H1 (cell line): Measurements from ENCODE around the gene USP12. TPM values are rescaled to one million over a fixed set of nuclear protein-coding genes. Genes with fewer than 3 reads are reported as not detected.

Source experiments
- CTCF ChIA-PET: fragments of 300-600 bp; sonication (Branson Sonifier 250); formaldehyde crosslinking; loops from one replicate; lab custom pipeline; 2021; ENCODE audit not compliant: partially characterized antibody; lab: Charles Lee
- POLR2A ChIA-PET: fragments of 300-600 bp; sonication (Branson Sonifier 250); formaldehyde crosslinking; loops from one replicate; lab custom pipeline; 2021; ENCODE audit warnings: inconsistent platforms; ENCODE audit not compliant: partially characterized antibody; lab: Charles Lee
- DNase-seq, 2 experiments: peaks; one replicate each; pipeline versions ENCODE4 v3.0.0 to v3.0.0-alpha.2; 2010 to 2022; ENCODE audit warnings: low spot score in 2 of 2, low read depth in 1 of 2, mixed read lengths in 1 of 2
- FAIRE-seq: peaks from 2 replicates; lab custom pipeline; 2011; peaks lifted over from hg19 to GRCh38; lab: Jason Lieb, UNC
- H2AFZ ChIP-seq: 2 replicates; pipeline ENCODE4 v1.8.1; 2012; ENCODE audit warnings: low read length, inconsistent platforms
- H2AK5ac ChIP-seq: 2 replicates; pipeline ENCODE4 v1.6.1; 2013; ENCODE audit warnings: low read depth, low read length
- H2BK120ac ChIP-seq: replicated peaks from 2 replicates; pipeline ENCODE3; 2013; ENCODE audit warnings: low read depth, low read length, inconsistent platforms
- H2BK12ac ChIP-seq: 2 replicates; pipeline ENCODE4 v1.6.1; 2013; ENCODE audit warnings: low read depth, low read length
- H2BK15ac ChIP-seq: 2 replicates; pipeline ENCODE4 v1.6.1; 2013; ENCODE audit warnings: low read length
- H2BK20ac ChIP-seq: 2 replicates; pipeline ENCODE4 v1.6.1; 2013; ENCODE audit warnings: low read length
- H2BK5ac ChIP-seq: 2 replicates; pipeline ENCODE4 v1.6.1; 2013; ENCODE audit warnings: low read depth, low read length
- H3K14ac ChIP-seq: 2 replicates; pipeline ENCODE4 v1.6.1; 2013; ENCODE audit warnings: inconsistent platforms; ENCODE audit not compliant: insufficient read length
- H3K18ac ChIP-seq: 2 replicates; pipeline ENCODE4 v1.6.1; 2013; ENCODE audit warnings: low read length; ENCODE audit errors: extremely low read depth
- H3K23ac ChIP-seq: 2 replicates; pipeline ENCODE4 v1.6.1; 2013; ENCODE audit warnings: inconsistent platforms; ENCODE audit not compliant: insufficient read length
- H3K23me2 ChIP-seq: 2 replicates; pipeline ENCODE4 v1.6.1; 2013; ENCODE audit warnings: low read depth, low read length
- H3K27ac ChIP-seq: 2 replicates; pipeline ENCODE4 v1.6.1; 2011; ENCODE audit warnings: low read depth, low read length, inconsistent platforms
- H3K27me3 ChIP-seq, 4 experiments: replicated peaks in 1 of 4; 1 replicate in 1 of 4; 2 replicates in 3 of 4; pipeline versions ENCODE4 v1.6.1 to v1.8.1; 2011 to 2013; ENCODE audit warnings: low read length in 3 of 4, mild to moderate bottlenecking in 3 of 4, inconsistent platforms in 2 of 4, mixed read lengths in 2 of 4, moderate library complexity in 1 of 4; ENCODE audit not compliant: control insufficient read depth in 3 of 4, insufficient read depth in 3 of 4; ENCODE audit errors: extremely low read depth in 1 of 4
- H3K36me3 ChIP-seq, 4 experiments: 2 replicates each; pipeline versions ENCODE4 v1.6.1 to v1.8.1; 2011 to 2013; ENCODE audit warnings: mild to moderate bottlenecking in 4 of 4, low read length in 3 of 4, moderate library complexity in 2 of 4, control low read depth in 1 of 4, inconsistent platforms in 1 of 4; ENCODE audit not compliant: insufficient read depth in 4 of 4, control insufficient read depth in 2 of 4
- H3K4ac ChIP-seq: replicated peaks from 2 replicates; pipeline ENCODE3; 2013; ENCODE audit warnings: low read length, low read depth, mixed read lengths, inconsistent platforms; ENCODE audit not compliant: insufficient read length
- H3K4me1 ChIP-seq, 4 experiments: replicated peaks in 1 of 4; 1 replicate in 1 of 4; 2 replicates in 3 of 4; pipeline versions ENCODE4 v1.6.1 to v1.8.1; 2011 to 2013; ENCODE audit warnings: low read length in 3 of 4, inconsistent platforms in 2 of 4, mixed read lengths in 1 of 4; ENCODE audit not compliant: insufficient read depth in 4 of 4, control insufficient read depth in 3 of 4
- H3K4me2 ChIP-seq, 2 experiments: 2 replicates each; pipeline versions ENCODE4 v1.6.1 to v1.8.1; 2011 to 2013; ENCODE audit warnings: low read depth in 2 of 2, low read length in 2 of 2, control low read depth in 1 of 2, inconsistent platforms in 1 of 2, mild to moderate bottlenecking in 1 of 2; ENCODE audit not compliant: insufficient read depth in 1 of 2
- H3K4me3 ChIP-seq, 4 experiments: fragments of 200-600, 300-600 bp in 1 of 4; sonication (generic), shearing (Covaris generic), sonication (Bioruptor Twin) in 1 of 4; 2 replicates each; pipeline versions ENCODE4 v1.5.1 to v1.8.1; 2011 to 2016; ENCODE audit warnings: low read length in 4 of 4, low read depth in 3 of 4, control low read depth in 2 of 4, inconsistent platforms in 2 of 4, mild to moderate bottlenecking in 2 of 4, mixed read lengths in 1 of 4, moderate library complexity in 1 of 4; ENCODE audit not compliant: insufficient read depth in 2 of 4; ENCODE audit errors: extremely low read depth in 1 of 4
- H3K56ac ChIP-seq: replicated peaks from 2 replicates; pipeline ENCODE3; 2013; ENCODE audit warnings: low read depth, mild to moderate bottlenecking, mixed read lengths, low read length, inconsistent platforms; ENCODE audit not compliant: insufficient read length
- H3K79me1 ChIP-seq: 2 replicates; pipeline ENCODE4 v1.6.1; 2013; ENCODE audit warnings: low read depth, low read length, control low read depth
- H3K79me2 ChIP-seq, 2 experiments: 2 replicates each; pipeline versions ENCODE4 v1.6.1 to v1.8.1; 2012 to 2013; ENCODE audit warnings: low read length in 2 of 2, mild to moderate bottlenecking in 2 of 2, inconsistent platforms in 1 of 2; ENCODE audit not compliant: insufficient read depth in 2 of 2, control insufficient read depth in 1 of 2
- H3K9ac ChIP-seq, 4 experiments: replicated peaks in 1 of 4; 1 replicate in 1 of 4; 2 replicates in 3 of 4; pipeline versions ENCODE4 v1.6.1 to v1.8.1; 2011 to 2013; ENCODE audit warnings: low read depth in 3 of 4, low read length in 3 of 4, control low read depth in 2 of 4, mild to moderate bottlenecking in 2 of 4, moderate library complexity in 2 of 4, inconsistent platforms in 1 of 4; ENCODE audit errors: extremely low read depth in 1 of 4
- H3K9me3 ChIP-seq, 2 experiments: 2 replicates each; pipeline versions ENCODE4 v1.6.1 to v1.8.1; 2012 to 2013; ENCODE audit warnings: mild to moderate bottlenecking in 2 of 2, moderate library complexity in 2 of 2, control low read depth in 1 of 2, inconsistent platforms in 1 of 2, low read depth in 1 of 2, low read length in 1 of 2, mixed read lengths in 1 of 2; ENCODE audit not compliant: insufficient read depth in 2 of 2
- H4K20me1 ChIP-seq, 2 experiments: replicated peaks in 1 of 2; 2 replicates each; pipeline versions ENCODE3 to v1.8.1; 2011 to 2013; ENCODE audit warnings: inconsistent platforms in 2 of 2, low read length in 2 of 2, mild to moderate bottlenecking in 1 of 2; ENCODE audit not compliant: insufficient read depth in 2 of 2, control insufficient read depth in 1 of 2
- H4K5ac ChIP-seq: 2 replicates; pipeline ENCODE4 v1.6.1; 2013; ENCODE audit warnings: low read length, low read depth, mixed read lengths, inconsistent platforms; ENCODE audit not compliant: insufficient read length
- H4K8ac ChIP-seq: 2 replicates; pipeline ENCODE4 v1.8.0; 2013; ENCODE audit warnings: mild to moderate bottlenecking, moderate library complexity, low read length, inconsistent platforms; ENCODE audit not compliant: insufficient read depth; ENCODE audit errors: extremely low read depth
- H4K91ac ChIP-seq: replicated peaks from 2 replicates; pipeline ENCODE3; 2013; ENCODE audit warnings: low read length, mixed read lengths, inconsistent platforms; ENCODE audit not compliant: insufficient read length
- CHD2 ChIP-seq: IDR thresholded peaks from 2 replicates; pipeline ENCODE4 v1.6.1; 2012; ENCODE audit warnings: low read length, improper control_type of control experiment
- EGR1 ChIP-seq: IDR thresholded peaks from 2 replicates; pipeline ENCODE4 v1.6.1; 2011; ENCODE audit warnings: low read depth, low read length, borderline replicate concordance
- GTF2F1 ChIP-seq: IDR thresholded peaks from 2 replicates; pipeline ENCODE4 v1.6.1; 2012; ENCODE audit warnings: low read depth, low read length, improper control_type of control experiment, borderline replicate concordance
- KDM5A ChIP-seq: fragments of 200-600 bp; IDR thresholded peaks from 2 replicates; pipeline ENCODE4 v1.7.1; 2012; ENCODE audit warnings: mild to moderate bottlenecking, low read length, inconsistent platforms, mixed read lengths
- NANOG ChIP-seq: IDR thresholded peaks from 2 replicates; pipeline ENCODE4 v1.6.1; 2011; ENCODE audit warnings: low read length, low read depth, mild to moderate bottlenecking, inconsistent platforms; ENCODE audit not compliant: insufficient read depth, poor library complexity, severe bottlenecking
- POLR2A ChIP-seq, 2 experiments: IDR thresholded peaks; 1 replicate in 1 of 2; 2 replicates in 1 of 2; pipeline ENCODE4 v1.6.1; 2011; ENCODE audit warnings: low read depth in 2 of 2, low read length in 2 of 2, mild to moderate bottlenecking in 2 of 2; ENCODE audit errors: control extremely low read depth in 1 of 2
- USF2 ChIP-seq: IDR thresholded peaks from 2 replicates; pipeline ENCODE4 v1.6.1; 2011; ENCODE audit warnings: low read length, improper control_type of control experiment
- ZNF274 ChIP-seq: IDR thresholded peaks from 2 replicates; pipeline ENCODE4 v1.7.0; 2012; ENCODE audit warnings: low read length, borderline replicate concordance; ENCODE audit errors: extremely low read depth
- WGBS, 2 experiments: shearing (Covaris generic) in 1 of 2; methylation state at CpG; one replicate each; pipeline versions ENCODE4 v1.1.6 to v1.1.7; 2013 to 2015; ENCODE audit warnings: low lambda C conversion rate in 2 of 2, mixed read lengths in 2 of 2, inconsistent platforms in 1 of 2, low coverage in 1 of 2, missing lambda C conversion rate in 1 of 2; ENCODE audit not compliant: insufficient replicate concordance in 2 of 2, insufficient coverage in 1 of 2, insufficient read length in 1 of 2; ENCODE audit errors: extremely low coverage in 1 of 2, missing lambda C conversion rate in 1 of 2; 5-methylcytosine and 5-hydroxymethylcytosine counted together
- polyA plus RNA-seq, 7 experiments: library from polyadenylated mRNA; depleted of rRNA in 3 of 7; stranded (reverse) in 5 of 7; unstranded in 2 of 7; fragments of >200 nt in 5 of 7; fragments of 200-250 nt in 2 of 7; gene quantifications; 1 replicate in 5 of 7; 2 replicates in 1 of 7; 4 replicates in 1 of 7; pipeline versions ENCODE4 v1.2.1 to v1.2.3, GENCODE V29; 2011 to 2013; ENCODE audit warnings: missing spikeins in 2 of 7, mixed read lengths in 2 of 7
- total RNA-seq: library from RNA; stranded (reverse); fragmentation: NEBNext Ultra II Directional; extraction: Animal tissue kit (Norgen Biotek cat#: 25700); gene quantifications from 2 replicates; pipeline ENCODE4 v1.2.1, GENCODE V29; 2021

USP12 gene
- total and polyA plus RNA-seq, 2 of the 8 experiments (the other 6 are each of a cell fraction or from before 2014, with no cell fraction given): 4.0 to 30.0 TPM

GRCh38 chr13:27038323-27038722 lies 133.3 kb downstream of the USP12 start:
- Histone ChIP-seq H3K23me2 (peaks cover 6% of the 10 kb centered on the region; the same call in 1 of the 2 replicates), H4K20me1 (no peaks in the 10 kb centered on the region), H3K4ac (no peak overlapping the region), H2BK5ac (no peak overlapping the region), H3K4me3 (no peak overlapping the region), H3K23ac (no peak overlapping the region), H2BK12ac (no peak overlapping the region), H3K14ac (no peak overlapping the region), H4K8ac (no peak overlapping the region), H4K5ac (no peak overlapping the region), H2AK5ac (no peak overlapping the region), H2BK15ac (no peak overlapping the region), H3K27me3 (peaks cover 0 to 3% (median 0%) of the 10 kb centered on the region in 4 experiments; a peak in 5 of 7 replicates), H4K91ac (no peak overlapping the region)
- CTCF ChIA-PET: interaction anchor here (1.9 kb wide), 1 partner anchor 13 kb away, joined by 6 read pairs; no protein-coding TSS in a partner anchor
- FAIRE-seq: no peak
- TF ChIP-seq KDM5A: no peak
- no peak for TF ChIP-seq EGR1
- TF ChIP-seq CHD2: no peak
- no peak for TF ChIP-seq POLR2A (IDR thresholded peaks at IDR 0.05; ENCODE audit: control extremely low read depth in 1 of 2, low read depth in 2 of 2, low read length in 2 of 2)
- no peak for TF ChIP-seq NANOG
- no peak for TF ChIP-seq GTF2F1
- no peak for TF ChIP-seq USF2
- no peak for TF ChIP-seq ZNF274
- TF ChIP-seq, all 59 proteins: peak for 0
- POLR2A ChIA-PET: no interaction called here
- H2BK120ac ChIP-seq: no peak overlapping the region
- no peaks in the 10 kb centered on the region for H3K79me2 ChIP-seq
- no peak overlapping the region for H3K9ac ChIP-seq
- no peak overlapping the region for H3K27ac ChIP-seq
- 84% methylated on average over 3 of the region's 5 CpGs; no CpG with 5 or more reads in 1 of the 2 experiments for WGBS, 2 experiments
- DNase-seq: no peak
- H3K18ac ChIP-seq: no peak overlapping the region
- no peaks in the 10 kb centered on the region for H3K9me3 ChIP-seq
- H3K56ac ChIP-seq: no peak overlapping the region
- peaks cover 3 to 13% (median 7%) of the 10 kb centered on the region in 4 experiments for H3K4me1 ChIP-seq
- no peak overlapping the region for H2BK20ac ChIP-seq
- no peaks in the 10 kb centered on the region for H3K36me3 ChIP-seq
- no peak overlapping the region for H3K4me2 ChIP-seq
- no peaks in the 10 kb centered on the region for H3K79me1 ChIP-seq
- no peak overlapping the region for H2AFZ ChIP-seq
